HG02588 (cell line): ENCODE data around the gene SLC35G1.

Source experiments
- ATAC-seq: cut with Tn5 transposase; IDR thresholded peaks from one replicate; pipeline ENCODE4 v1.9.1; 2021; ENCODE audit warnings: mild to moderate bottlenecking, moderate library complexity; ENCODE audit not compliant: unreplicated experiment

SLC35G1 gene

DNA sequence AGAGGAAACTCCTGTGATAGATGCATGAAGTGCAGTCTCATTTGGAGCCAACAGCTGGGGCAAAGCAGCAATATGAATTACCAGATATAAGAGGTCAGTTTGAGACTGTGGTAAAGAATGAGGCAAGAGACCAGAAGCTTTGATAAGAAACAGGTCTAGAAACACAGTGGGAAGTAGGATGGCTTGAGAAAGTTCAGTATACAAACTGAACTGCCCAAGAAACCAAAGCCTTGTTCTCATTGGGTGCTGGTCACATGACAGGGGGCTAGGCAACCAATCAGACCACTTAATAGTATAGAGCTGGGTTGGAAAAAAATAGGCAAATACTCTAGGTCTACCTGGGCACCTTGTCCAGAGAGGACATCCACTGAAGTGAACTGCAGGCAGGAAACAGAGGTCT, 53.7 kb downstream of the SLC35G1 start:
- no peak for ATAC-seq

DNA sequence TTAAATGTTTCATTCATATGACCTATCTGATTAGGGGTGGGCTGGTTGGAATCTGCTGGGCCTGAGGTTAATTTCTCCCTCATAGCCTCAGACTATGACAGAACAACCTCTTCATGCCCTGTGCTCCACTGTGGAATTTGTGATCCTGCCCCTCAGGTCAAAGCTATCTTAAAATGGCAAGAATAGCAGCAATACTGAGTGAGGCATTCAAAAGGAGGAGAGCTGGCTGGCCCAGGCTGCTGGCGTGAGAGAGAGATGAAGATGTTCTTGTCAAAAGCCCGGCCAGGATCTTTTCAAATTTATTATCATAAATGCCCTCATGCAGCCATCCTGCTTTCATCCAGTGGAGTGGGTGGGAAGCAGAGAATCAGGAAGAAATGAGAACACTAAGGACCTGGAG, 58.1 kb downstream of the SLC35G1 start:
- ATAC-seq, result no peak
